AG04449 (cell line): Measurements from ENCODE around the gene SH3PXD2B.
"Not testable (repeated sequence)": the region's sequence is repeated elsewhere in the genome, so short reads cannot be mapped to it uniquely, and the experiment has no call there.

Experiments
- CTCF ChIA-PET: fragments of 350-600 bp; formaldehyde crosslinking; extraction: SDS; loops from one replicate; lab custom pipeline; 2021; ENCODE audit warnings: antibody characterized with exemption; lab: Yijun Ruan, JAX
- POLR2A ChIA-PET: fragments of 400-600, 350-600 bp; formaldehyde crosslinking; extraction: SDS; loops from one replicate; lab custom pipeline; 2020; ENCODE audit warnings: antibody characterized with exemption, inconsistent platforms; lab: Yijun Ruan, JAX
- DNase-seq: peaks from one replicate; pipeline ENCODE4 v3.0.0-alpha.2; 2010; ENCODE audit warnings: low read depth, low spot score
- H3K4me3 ChIP-seq: 2 replicates; pipeline ENCODE4 v1.5.1; 2011; ENCODE audit warnings: low read depth, mild to moderate bottlenecking, control low read depth, low read length
- TF ChIP-seq, protein P1 (sequence below): IDR thresholded peaks from one replicate; pipeline ENCODE4 v1.5.1; 2011; ENCODE audit warnings: mild to moderate bottlenecking, moderate library complexity, low read length, control low read depth, inconsistent platforms; ENCODE audit not compliant: insufficient read depth; ENCODE audit errors: missing control alignments

Gene SH3PXD2B

DNA sequence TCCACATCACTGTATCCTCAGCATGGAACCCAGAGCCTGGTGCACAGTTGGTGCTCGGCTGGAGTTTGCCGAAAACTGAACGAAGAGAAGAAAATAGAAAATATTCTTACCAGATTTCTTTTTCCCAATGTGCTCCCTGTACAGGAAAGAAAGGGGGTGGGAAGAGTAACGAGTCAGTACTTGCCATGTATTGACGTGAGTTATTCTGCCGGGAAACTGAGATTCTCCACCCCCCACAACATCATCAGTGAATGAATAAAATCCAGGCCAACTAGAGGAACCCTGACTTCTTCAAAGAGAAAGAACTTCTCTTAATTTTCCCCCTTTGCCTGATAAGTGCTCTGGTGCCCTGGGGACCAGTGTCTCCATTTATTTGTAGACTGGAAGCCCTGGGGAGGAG is 80.6 kb downstream of the SH3PXD2B start:
- TF ChIP-seq, protein P1, sequence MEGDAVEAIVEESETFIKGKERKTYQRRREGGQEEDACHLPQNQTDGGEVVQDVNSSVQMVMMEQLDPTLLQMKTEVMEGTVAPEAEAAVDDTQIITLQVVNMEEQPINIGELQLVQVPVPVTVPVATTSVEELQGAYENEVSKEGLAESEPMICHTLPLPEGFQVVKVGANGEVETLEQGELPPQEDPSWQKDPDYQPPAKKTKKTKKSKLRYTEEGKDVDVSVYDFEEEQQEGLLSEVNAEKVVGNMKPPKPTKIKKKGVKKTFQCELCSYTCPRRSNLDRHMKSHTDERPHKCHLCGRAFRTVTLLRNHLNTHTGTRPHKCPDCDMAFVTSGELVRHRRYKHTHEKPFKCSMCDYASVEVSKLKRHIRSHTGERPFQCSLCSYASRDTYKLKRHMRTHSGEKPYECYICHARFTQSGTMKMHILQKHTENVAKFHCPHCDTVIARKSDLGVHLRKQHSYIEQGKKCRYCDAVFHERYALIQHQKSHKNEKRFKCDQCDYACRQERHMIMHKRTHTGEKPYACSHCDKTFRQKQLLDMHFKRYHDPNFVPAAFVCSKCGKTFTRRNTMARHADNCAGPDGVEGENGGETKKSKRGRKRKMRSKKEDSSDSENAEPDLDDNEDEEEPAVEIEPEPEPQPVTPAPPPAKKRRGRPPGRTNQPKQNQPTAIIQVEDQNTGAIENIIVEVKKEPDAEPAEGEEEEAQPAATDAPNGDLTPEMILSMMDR: no peak
- ChIA-PET POLR2A (no interaction called here), CTCF (no interaction called here)
- no peak for DNase-seq
- H3K4me3 ChIP-seq: no peak overlapping the region

DNA sequence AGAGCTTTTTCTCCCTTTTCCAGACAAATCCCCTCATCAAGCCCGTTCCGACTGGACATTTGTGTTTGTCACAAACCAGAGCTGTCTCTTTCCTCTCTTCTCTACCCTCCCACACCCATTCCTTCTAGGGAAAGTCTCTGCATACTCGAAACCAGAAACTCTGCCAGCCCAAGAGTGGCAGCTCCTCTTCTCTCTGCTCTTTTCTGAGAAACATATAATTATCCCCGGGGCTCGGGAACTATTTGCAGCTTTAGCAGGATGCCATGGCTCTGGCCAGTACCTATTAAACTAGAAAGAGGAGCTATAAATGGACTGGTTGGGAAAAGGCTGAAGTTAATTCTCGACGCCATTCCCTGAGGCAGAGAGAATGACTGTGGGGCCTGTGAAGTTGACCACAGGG is 82.6 kb downstream of the SH3PXD2B start:
- DNase-seq: no peak
- no peak overlapping the region for H3K4me3 ChIP-seq
- POLR2A ChIA-PET: no interaction called here
- CTCF ChIA-PET: interaction anchor here (1.0 to 3.1 kb wide), 7 partner anchors 8 to 79 kb away, joined by 3 to 16 read pairs (median 4); no protein-coding TSS in a partner anchor
- TF ChIP-seq, protein P1: no peak

DNA sequence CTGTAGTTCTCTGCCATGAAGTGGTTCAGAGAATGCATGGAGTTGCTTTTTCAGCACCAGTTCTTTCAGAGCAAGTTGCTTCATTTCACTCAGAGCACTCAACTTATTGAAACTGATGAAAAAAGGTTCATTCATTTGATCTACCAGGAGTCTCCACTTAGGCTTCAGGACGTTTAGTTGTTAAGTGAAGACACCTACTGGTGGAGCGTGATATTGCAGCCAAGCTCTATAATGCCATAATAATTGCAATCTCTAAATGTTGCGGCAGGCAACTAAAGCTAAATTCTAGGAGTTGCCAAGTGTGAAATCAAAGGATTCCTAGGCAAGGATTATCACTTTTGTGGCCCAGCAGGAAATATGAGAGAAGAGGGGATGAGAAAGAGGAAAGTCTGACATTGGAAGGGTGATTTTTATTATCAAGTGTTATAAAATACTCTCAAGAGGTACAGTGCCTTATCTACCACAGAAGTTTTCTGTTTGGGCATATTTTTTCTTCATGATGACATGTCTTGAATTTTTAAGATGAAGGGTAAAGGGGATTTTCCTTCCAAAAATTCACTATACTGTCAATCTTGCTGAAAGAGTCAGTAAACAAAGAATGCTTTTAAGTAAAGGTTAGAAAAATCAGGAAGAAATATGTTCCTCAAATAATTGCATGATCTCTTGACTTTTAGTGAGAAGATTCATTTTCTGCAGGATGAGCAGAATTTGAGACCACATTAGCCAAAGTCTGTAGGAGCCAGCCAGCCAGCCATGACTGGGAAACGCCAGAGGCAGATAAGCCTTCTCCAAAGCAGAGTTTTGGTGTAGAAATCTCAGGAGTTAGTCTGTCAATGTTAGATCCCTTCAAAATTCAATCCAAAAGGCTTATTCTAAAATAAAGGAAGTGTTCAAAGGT is 83.4 kb downstream of the SH3PXD2B start:
- TF ChIP-seq, protein P1: peak; percentile 34
- CTCF ChIA-PET: interaction anchor here (0.8 to 3.1 kb wide), 12 partner anchors 8 to 326 kb away, joined by 3 to 16 read pairs (median 4); no protein-coding TSS in a partner anchor
- no peak overlapping the region for H3K4me3 ChIP-seq
- POLR2A ChIA-PET: no interaction called here
- no peak for DNase-seq

DNA sequence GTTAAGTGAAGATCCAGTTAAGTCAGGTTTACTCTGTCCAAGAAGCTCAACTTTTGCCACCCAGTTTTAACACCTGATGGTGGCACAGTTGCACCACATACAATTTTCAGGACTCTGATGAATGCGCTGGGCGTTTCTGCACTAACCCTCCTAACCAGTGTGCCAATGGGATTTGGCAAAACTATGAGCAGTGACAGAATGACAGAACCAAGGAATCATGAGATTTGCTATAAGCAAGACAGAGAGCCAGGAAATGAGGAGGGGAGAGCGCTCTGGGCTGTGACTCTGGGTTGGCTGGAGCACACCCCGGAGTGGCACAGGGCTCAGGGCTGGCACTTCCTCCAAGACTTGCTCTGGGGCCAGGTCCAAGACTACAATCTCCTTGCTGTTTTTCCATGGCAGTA is 84.1 kb downstream of the SH3PXD2B start:
- TF ChIP-seq, protein P1: no peak
- no peak for DNase-seq
- ChIA-PET CTCF (interaction anchor here (0.8 to 3.1 kb wide), 10 partner anchors 9 to 325 kb away, joined by 3 to 16 read pairs (median 4); no protein-coding TSS in a partner anchor), POLR2A (interaction anchor here (0.7 kb wide), 1 partner anchor 15 kb away, joined by 3 read pairs; no protein-coding TSS in a partner anchor)
- no peak overlapping the region for H3K4me3 ChIP-seq

DNA sequence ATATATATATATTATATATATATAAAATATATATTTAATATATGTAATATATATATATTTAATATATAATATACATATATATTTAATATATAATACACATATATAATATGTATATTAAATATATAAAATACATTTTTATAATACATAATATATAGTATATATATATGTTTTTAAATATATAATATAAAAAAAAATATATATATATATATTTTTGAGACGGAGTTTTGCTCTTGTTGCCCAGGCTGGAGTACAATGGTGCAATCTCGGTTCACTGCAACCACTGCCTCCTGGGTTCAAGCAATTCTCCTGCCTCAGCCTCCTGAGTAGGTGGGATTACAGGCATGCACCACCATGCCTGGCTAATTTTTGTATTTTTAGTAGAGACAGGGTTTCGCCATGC is 85.6 kb downstream of the SH3PXD2B start:
- H3K4me3 ChIP-seq, POLR2A ChIA-PET, CTCF ChIA-PET, DNase-seq: not testable (repeated sequence)

DNA sequence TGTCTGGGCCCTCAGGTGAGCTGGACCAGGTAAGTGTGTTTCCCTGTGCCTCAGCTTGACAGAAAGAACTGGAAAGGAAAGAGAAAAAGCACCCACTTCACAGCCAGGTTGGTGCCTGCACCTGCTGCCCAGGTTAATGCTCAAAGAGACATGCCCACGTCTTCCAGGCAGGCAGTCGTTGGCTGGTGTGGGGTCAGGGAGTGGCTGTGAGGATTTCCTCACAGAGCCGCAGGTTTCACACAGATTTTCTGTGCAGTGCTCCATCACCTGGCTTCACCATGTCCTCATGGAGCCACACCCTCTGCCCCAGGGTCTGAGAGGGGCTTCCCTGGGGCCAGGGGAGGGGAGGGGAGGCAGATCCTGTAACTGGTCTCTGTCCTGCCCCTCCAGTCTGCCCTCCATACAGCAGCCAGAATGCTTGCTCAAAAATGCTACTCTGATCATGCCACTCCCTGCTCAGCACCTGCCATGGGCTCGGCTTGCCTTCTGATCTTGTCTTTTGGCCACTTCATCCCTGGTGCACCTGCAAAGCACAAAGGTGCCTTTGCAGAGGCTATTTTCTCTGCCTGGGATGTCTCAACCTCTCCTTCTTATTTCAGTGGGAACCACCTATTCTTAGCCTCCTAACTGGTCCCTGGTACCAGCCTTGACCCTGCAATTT is 88.2 kb downstream of the SH3PXD2B start:
- ChIA-PET POLR2A (no interaction called here), CTCF (no interaction called here)
- no peak for DNase-seq
- no peak overlapping the region for H3K4me3 ChIP-seq
- TF ChIP-seq, protein P1: no peak
